GM18861 (cell line): ENCODE results near the gene NGEF.

Source experiments
- ATAC-seq: cut with Tn5 transposase; IDR thresholded peaks from one replicate; pipeline ENCODE4 v1.9.1; 2021; ENCODE audit not compliant: unreplicated experiment

NGEF gene

DNA sequence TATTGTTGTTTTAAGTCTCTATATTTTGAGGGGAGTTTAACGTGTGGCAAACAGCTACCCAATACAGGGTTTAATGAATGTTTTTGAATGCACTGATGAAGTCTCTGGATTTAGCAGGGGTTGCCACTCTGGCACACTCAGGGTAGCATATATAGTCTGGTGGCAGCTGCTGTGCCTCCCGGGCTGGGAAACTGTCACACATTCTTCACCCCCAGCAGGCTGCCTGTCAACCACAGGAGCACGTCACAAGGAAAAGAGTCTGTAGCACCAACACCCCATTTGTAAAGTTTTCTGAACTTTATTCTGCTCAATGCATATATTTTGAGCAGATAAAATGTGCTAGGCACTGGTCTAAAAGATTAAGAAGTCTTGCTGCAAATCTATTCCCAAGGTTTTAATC is 39.3 kb downstream of the NGEF start:
- no peak for ATAC-seq

DNA sequence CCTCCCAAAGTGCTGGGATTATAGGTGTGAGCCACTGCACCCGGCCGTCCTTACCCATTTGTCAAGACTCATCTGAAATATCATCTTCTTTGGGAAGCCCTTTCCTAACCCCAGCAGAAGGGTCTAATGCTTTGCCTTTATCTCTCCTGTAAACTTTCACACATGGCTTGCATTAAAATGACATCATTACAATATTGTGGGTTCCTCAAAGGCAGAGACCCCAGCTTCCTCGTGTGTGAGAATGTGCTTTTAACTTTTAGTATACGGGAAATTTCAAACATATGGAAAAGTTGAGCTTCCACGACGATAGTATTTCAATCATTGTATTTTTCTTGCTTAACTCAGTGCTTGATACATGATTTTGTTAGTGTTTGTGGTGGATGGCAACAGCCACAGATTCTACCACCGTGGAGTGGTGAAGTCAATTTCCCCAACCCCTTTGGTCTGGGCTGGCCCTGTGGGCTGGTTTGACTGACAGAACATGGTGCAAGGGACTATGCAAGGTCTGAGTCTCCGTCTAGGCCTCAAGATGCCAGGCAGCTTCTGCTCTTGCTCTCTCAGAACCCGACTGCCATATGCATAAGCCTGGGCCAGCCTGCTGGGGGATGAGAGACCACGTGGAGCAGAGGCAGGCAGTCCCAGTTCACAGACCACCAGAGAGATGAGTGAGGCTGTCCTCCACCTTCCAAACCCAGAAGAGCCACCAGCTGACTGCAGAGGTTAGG is 39.9 kb downstream of the NGEF start:
- no peak for ATAC-seq

DNA sequence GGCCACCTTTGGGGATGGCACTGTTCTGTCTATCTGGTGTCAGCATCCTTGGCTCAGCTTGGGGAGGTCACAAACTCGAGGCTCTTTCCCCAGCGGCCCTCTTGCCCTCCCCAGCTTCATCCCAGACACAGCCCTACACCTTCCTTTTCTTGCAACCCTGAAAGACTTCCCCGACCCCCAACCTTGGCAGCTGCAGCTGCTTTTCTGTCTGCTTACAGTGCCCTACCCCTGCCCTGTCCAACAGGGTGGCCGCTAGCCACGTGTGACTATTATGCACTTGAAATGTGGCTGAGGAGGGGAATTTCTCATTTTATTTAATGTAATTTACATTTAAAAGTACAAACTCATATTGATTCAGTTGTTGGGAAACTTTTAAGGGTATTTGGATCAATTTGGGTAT is 41.3 kb downstream of the NGEF start:
- ATAC-seq, result no peak

DNA sequence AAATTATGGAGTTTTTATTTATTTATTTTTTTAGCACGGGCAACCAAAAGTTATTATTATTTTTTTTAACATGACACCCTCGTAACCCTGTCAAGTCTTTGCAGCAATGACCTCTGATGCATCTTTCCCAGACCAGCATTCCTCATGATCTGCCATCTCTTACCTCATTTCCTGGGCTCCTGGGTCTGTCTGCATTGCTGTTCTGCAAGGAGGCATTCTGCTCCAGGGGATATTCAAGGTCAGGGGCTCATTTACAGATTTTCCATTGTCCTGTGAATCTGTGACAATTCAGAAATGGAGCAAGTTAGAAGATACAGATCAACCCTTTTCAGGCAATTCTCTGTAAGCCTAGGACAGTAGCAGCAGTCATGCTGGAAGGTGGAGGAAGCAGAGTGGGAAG is 43.0 kb downstream of the NGEF start:
- no peak for ATAC-seq

DNA sequence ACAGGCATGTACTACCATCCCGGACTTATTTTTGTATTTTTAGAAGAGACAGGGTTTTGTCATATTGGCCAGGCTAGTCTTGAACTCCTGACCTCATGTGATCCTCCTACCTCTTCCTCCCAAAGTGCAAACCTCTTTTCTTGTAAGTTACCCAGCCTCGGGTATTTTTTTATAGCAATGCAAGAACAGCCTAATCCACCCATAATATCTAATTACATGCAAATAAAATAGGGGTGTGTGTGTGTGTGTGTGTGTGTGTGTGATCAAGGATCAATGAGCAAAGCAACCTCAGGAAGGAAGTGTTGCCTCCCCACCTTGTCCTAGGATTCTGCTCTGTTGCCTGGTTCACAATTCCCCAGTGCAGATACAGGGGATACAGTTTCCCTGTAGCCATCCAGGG is 45.6 kb downstream of the NGEF start:
- ATAC-seq, result no peak

DNA sequence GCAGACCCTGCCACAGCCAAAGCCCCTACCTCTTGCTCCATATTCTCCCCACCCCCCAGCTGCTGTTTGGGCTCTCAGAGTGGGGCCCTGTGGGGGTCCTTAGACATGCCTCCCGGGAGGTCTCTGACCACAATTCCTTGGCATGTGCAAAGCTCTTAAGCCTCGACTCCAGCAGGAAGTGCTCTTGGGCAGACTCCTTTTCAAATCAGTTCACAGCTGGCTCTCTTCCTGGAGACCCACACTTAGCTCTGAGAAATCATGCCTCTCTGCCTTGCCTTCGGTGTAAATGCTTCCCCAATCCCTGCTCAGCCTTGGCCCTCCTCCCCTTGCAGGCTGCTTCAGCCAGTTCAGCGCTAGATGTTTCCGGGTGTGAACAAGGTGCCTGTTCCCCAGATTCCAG is 46.9 kb downstream of the NGEF start:
- no peak for ATAC-seq

DNA sequence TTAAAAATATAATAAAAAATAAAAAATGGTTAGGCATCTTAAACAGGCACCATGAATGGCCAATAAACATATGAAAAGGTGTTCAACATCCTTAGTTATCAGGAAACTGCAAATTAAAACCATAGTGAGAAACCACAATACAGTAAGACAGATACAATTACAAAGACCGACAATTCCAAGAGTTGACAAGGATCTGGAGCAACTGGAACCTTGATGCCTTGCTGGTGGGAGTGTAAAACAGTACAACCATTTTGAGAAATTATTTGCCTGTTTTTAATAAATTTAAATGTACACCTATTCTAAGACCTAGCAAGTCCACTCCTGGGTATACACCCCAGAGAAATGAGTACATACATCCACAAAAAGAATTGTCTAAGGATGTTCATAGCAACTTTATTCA is 49.1 kb downstream of the NGEF start:
- ATAC-seq, result no peak

DNA sequence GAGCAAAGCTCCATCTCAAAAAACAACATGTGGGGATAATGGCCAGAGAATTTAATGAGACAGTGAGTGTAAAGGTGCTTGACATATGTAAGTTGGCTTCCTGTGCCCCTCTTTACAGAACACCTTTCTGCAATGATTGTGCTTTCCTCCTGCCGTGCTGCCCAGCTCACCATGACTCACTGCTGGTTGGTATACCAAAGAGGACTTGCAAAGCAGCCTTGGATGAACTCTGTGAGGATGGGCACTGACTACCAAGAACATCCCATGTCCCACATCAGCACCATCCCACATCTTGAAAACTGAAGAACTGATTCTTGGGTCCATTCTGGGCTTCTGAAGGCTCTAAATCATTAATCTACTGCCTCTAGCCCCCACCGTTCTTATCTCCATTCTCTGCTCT is 52.2 kb downstream of the NGEF start:
- ATAC-seq, result no peak

DNA sequence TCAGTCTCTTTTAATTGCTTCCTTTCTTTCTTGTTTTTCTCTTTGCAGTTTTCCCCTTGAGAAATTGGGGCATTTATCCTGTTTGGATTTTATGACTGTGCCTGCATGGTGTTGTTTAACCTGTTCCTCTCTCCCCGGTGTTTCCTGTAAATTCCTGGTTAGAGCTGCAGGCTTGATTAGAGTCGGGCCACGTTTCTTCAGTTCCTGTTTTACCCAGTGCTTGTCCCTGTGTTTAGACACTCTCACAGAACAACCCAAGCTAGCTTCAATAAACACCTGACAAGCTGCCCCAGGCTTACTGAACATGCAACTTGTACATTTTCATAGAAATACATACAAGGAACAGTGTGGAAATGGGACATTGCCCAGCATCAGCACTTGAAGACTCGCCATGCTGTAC is 53.9 kb downstream of the NGEF start:
- ATAC-seq, result no peak

DNA sequence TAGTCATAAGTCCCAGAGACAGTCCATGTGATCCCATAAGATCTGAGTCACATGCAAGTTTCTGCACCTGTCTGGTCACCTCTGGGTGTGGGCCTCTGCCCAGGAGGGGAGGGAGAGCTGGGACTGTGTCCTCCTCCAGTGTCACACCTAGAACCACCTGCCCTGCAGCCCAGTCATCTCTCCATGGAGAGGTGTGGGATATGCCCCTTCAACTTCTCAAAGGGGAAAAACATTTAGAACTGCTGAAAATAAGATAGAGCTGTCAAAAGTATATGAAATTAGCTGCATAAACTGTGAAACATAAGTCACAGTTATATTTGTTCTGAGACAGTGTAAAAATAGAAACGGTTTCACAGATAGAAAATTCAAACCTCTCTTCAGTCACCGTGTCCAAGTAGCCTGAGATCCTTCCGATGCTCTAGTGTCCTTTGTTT is 55.4 kb downstream of the NGEF start:
- ATAC-seq, result no peak

DNA sequence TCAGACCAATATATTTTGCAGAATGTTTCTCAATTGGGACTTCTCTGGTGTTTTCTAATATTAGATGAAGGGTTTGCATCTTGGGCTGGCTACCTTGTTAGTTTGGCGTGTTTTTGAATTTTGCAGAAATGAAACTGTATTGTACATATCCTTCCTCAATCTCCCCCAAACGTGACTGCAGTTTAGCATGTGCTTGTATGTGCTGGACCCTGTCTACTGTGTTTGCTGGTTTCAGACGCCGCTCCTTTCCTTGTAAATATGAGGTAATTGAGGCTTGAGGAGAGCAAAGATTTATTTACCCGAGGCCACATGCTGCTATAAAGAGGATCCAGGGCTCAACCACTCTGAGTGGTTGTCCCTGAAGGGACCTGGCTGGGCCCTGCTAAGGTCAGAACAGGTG is 57.2 kb downstream of the NGEF start:
- no peak for ATAC-seq

DNA sequence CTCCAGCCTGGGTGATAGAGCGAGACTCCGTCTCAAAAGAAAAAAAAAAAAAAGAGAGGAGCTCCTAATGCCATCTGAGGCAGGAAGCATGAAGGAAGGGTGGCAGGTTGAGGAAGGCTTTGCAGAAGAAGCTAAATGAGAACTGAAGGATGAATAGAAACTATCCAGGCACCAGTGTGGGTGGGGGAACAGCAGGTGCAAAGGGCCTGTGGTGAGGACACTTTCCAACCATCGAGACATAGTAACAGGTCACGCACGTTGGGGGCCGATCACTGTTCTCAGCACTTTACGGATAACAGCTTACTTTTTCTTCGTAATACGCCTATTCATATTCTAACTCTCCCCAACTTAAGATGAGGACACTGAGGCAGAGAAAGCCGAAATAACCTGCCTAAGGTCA is 58.4 kb downstream of the NGEF start:
- no peak for ATAC-seq

DNA sequence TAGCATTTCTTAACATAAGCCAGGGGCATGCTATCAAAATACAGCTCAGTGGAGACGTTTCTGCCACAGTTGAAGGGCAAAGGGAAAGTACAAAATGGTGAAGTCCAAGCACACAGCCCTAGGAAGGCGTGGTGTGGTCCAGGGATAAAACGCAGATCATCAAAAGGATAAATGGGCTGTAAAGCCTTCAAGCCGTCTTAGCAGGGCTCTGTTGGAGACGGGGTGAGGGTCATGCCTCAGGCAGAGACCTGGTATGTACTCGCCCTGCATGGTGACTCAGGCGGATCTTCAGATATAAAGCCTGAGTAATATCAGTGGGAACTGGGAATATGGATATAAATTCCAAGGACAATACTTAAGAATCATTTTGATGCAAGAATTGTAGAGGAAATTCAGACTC is 61.2 kb downstream of the NGEF start:
- ATAC-seq, result no peak

DNA sequence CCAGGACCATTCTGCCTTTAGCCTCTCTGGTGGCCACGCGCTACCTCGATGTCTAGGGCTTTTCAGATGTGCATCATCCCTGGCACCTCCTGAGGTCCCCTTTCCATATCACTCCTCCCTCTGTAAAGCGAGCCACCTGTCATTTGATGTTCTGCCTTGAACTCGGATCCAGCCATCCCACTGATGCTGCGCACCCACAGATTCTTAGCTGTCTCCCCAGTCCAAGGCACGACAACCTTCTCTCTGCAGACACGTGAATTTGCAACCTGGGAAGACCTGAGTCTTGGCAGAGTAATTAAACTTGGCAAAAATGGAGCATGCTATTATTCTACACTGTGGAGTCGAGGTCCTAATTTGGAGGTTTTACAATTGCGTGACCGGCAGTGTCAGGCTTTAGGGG is 61.9 kb downstream of the NGEF start:
- ATAC-seq, result no peak

DNA sequence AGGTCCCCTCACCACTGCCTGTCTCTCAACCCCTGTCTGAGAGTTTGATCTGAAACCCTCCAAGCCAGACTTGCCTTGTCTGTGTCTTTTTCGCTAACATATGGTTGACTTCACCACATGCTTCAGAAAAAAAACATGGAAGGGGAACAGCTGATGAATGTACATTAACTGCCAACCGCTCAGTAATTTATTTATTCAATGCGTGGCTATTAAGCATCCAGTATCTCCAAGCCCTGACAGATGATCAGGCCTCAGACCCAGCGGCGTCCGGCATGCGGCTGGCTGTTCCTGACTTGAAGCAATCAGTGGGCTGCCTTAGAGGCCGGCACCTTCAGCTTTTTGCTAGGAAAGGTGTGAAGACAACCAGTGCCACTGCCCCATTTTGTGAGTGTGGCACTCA is 62.3 kb downstream of the NGEF start:
- ATAC-seq, result no peak

DNA sequence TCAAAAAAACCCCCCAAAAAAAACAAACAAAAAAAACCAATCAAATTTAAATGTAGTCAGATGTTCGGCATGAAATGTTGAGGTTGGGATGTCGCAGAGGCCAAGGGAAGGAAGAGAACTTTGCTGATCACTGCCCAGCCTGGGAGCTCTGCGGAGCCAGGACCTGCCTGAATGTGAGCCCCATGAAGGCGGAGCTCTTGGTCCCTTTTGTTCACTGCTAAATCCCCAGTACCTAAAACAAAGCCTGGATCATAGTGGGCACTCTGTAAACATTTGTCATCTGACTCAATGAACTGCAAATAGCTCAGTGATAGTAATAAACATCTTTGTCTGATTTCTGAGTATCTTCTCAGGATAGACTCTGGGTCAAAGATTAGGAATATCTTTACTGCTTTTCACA is 64.0 kb downstream of the NGEF start:
- ATAC-seq, result no peak

DNA sequence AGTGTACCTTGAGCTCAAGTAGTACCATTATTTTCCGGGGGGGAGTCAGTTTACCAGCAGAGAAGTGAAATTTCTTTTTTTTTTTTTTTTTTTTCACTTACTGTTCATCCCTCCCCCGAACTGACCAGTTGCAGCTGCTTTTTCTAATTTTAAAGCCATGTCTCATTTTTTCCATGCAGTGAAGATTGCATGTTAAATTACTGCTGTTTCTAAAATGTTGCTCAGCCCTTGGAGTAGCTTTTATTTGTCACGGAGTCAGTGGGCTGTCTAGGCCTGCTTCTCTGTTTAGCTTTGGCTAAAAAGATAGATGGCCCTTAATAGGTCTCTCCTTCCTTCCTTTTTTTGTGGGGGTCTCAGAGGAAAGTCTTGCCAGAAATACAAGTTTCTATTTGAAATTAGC is 70.2 kb downstream of the NGEF start:
- no peak for ATAC-seq

DNA sequence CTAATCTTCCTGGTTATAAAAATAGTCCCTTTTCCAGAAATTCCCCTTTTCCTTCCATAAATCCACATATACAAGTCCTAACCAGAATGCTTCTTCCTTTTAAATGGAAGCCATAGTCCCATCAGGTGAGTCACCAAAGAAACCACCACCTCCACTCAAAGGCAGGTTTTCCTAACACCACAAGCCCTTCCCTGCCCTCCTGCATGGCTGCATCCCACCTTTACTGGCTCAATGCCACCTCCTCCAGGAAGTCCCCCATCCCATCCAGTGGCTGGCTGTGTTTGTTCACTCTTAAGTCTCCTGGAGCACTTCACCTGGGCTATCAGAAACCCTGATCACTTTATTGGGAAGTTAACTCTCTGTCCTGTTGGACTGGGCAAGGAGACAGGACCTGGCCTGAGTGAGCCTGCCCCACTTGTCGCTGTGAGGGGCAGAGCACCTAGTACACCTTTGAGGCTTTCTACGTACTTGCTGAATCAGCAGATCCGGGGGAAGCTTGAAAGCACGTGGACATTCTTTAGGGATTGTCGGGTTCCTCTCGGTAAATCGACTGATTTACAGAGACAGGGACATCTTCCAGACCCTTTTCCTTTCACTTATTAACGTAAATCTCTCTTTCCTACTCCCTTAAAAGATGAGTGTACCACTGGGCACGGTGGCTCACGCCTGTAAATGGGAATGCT is 71.0 kb downstream of the NGEF start:
- no peak for ATAC-seq

DNA sequence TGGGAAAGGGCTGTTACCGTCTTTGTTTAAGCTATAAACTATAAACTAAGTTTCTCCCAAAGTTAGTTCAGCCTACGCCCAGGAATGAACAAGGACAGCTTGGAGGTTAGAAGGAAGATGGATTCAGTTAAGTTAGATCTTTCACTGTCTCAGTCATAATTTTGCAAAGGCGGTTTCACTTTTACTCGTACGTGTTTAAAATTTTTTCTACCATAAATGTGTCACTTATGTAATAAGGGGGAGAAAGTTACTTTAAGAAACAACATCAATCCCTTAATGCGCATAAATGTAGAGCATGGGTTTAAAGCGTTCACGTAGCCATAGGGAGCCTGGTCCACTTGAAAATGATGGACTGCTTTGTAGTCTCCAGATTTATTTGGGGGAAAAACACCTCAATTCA is 71.7 kb downstream of the NGEF start:
- ATAC-seq, result no peak

DNA sequence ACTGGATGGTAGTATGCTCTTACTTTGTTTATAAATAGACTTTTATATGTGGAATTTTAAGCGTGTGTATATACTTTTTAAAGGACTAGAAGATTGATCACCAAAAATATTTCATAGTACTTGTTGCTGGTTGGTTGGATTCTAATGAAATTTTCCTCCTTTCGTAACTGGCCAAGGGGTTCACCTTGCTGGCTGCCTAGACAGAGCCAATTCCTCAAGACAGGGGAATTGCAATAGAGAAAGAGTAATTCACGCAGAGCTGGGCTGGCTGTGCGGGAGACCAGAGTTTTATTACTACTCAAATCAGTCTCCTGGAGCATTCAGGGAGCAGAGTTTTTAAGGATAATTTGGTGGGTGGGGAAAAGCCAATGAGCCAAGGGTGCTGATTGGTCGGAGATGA is 72.3 kb downstream of the NGEF start:
- no peak for ATAC-seq

DNA sequence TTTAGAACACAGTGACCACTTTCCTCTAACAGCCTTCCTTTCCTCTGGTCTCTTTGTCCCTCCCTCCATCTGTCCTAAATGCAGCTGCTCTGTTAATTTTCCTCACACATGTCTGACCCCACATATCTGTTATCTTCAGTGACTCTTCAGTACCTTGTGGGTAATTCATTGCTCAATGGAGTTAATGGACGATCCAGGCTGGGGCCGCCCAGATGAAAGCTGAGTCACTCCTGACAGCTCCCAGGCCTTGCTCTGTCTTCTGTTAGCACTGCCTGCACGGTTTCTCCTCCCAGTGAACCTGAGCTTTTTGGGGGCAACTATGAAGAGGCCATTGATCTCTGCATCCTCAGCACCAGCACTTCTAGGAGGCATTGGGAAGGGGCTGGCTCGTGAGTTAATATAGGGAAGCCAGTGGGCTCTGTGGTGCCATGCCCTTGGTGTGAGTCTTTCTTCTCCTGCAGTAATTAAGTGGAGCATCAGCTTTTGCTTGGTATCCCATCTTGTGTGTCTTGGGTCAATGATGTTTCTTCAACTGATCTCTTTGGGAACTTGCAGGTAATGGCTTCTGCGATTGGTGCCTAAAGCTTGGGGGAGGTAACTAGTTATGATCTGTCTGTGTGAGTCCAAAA is 75.7 kb downstream of the NGEF start:
- no peak for ATAC-seq

DNA sequence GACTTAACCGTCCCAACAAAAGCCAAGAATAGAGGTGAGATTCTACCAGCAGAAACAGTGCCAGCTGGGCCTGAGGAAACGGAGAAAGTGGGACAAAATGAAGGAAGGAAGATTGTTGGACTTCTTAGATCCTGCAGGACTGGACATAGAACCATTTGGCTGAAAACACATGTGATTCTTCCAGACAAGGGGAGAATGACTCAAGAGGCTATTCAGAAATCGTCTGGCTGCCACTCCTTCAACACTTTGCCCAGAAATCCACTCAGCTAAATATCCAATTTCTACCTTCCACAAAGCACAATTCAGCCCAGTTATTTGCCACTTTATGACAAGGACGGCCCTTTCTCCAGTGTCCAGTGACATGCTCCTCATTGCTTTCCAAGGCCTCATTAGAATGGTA is 81.4 kb downstream of the NGEF start:
- ATAC-seq, result no peak

DNA sequence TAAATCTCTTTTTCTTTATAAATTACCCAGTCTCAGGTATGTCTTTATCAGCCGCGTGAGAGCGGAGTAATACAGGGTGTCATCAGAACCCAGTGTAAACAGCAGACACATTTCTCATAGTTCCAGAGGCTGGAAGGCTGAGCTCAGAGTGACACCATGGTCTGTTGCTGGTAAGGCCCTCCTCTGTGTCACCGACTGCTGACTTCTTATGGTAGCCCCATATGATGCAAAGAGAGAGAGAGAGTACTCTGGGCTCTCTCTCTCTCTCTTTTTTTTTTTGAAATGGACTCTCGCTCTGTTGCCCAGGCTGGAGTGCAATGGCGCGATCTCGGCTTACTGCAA is 83.0 kb downstream of the NGEF start:
- no peak for ATAC-seq
